ENCODE results near the gene MSI2.

DNA sequence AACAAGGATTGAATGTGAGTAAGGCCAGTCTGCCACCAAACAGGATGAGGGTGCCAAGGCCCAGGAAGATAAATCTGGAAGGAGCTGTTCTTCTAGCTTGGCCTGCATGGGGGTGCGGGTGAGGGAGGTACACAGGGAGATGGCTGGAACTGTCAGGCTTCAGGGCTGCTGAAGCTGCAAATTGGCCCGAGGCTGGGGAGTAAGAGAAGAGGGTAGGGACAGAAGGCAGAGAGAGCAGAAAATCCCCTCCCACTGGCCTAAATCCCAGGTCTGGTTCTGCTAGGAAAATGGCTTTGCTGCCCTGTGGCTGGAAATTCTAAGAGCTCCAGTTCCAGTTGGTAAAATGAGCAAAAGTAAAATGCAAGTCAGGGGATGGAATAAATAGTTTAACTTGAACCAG, 400.9 kb downstream of the MSI2 start:
- TF ChIP-seq JUND (IDR thresholded peaks at IDR 0.05) (no peak), MXI1 (IDR thresholded peaks at IDR 0.05; ENCODE audit: low read depth, low read length) (no peak), TEAD4 (IDR thresholded peaks at IDR 0.05; ENCODE audit: borderline replicate concordance, insufficient read depth) (no peak), POLR2AphosphoS5 (IDR thresholded peaks at IDR 0.05; ENCODE audit: low read depth, low read length) (no peak), RXRA (IDR thresholded peaks at IDR 0.05; ENCODE audit: borderline replicate concordance, low read depth) (no peak), TCF12 (IDR thresholded peaks at IDR 0.05) (no peak), RAD21 (IDR thresholded peaks at IDR 0.05; ENCODE audit: low read length) (no peak), EZH2phosphoT487 (IDR thresholded peaks at IDR 0.05; ENCODE audit: borderline replicate concordance, low read depth) (no peak), YY1 (IDR thresholded peaks at IDR 0.05; ENCODE audit: low read depth) (no peak), GABPA (IDR thresholded peaks at IDR 0.05; ENCODE audit: low read depth) (no peak)
- TF ChIP-seq, protein P1, sequence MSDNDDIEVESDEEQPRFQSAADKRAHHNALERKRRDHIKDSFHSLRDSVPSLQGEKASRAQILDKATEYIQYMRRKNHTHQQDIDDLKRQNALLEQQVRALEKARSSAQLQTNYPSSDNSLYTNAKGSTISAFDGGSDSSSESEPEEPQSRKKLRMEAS (IDR thresholded peaks at IDR 0.05; ENCODE audit: low read depth), result no peak
- TF ChIP-seq, protein P2, sequence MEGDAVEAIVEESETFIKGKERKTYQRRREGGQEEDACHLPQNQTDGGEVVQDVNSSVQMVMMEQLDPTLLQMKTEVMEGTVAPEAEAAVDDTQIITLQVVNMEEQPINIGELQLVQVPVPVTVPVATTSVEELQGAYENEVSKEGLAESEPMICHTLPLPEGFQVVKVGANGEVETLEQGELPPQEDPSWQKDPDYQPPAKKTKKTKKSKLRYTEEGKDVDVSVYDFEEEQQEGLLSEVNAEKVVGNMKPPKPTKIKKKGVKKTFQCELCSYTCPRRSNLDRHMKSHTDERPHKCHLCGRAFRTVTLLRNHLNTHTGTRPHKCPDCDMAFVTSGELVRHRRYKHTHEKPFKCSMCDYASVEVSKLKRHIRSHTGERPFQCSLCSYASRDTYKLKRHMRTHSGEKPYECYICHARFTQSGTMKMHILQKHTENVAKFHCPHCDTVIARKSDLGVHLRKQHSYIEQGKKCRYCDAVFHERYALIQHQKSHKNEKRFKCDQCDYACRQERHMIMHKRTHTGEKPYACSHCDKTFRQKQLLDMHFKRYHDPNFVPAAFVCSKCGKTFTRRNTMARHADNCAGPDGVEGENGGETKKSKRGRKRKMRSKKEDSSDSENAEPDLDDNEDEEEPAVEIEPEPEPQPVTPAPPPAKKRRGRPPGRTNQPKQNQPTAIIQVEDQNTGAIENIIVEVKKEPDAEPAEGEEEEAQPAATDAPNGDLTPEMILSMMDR (IDR thresholded peaks at IDR 0.05), result no peak
- TF ChIP-seq, protein P3, sequence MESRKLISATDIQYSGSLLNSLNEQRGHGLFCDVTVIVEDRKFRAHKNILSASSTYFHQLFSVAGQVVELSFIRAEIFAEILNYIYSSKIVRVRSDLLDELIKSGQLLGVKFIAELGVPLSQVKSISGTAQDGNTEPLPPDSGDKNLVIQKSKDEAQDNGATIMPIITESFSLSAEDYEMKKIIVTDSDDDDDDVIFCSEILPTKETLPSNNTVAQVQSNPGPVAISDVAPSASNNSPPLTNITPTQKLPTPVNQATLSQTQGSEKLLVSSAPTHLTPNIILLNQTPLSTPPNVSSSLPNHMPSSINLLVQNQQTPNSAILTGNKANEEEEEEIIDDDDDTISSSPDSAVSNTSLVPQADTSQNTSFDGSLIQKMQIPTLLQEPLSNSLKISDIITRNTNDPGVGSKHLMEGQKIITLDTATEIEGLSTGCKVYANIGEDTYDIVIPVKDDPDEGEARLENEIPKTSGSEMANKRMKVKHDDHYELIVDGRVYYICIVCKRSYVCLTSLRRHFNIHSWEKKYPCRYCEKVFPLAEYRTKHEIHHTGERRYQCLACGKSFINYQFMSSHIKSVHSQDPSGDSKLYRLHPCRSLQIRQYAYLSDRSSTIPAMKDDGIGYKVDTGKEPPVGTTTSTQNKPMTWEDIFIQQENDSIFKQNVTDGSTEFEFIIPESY (IDR thresholded peaks at IDR 0.05; ENCODE audit: borderline replicate concordance, low read depth), result no peak
- TF ChIP-seq, protein P4, sequence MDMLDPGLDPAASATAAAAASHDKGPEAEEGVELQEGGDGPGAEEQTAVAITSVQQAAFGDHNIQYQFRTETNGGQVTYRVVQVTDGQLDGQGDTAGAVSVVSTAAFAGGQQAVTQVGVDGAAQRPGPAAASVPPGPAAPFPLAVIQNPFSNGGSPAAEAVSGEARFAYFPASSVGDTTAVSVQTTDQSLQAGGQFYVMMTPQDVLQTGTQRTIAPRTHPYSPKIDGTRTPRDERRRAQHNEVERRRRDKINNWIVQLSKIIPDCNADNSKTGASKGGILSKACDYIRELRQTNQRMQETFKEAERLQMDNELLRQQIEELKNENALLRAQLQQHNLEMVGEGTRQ (IDR thresholded peaks at IDR 0.05; ENCODE audit: borderline replicate concordance, low read depth, low read length), result no peak
